Spleen (tissue), 7 donors: ENCODE data around the gene DYRK1A.

Source experiments
- CTCF ChIP-seq, 11 experiments: fragments of 200-600 bp in 7 of 11; fragments of 450-650 bp in 4 of 11; sonication (generic) in 4 of 11; IDR thresholded peaks in 8 of 11; conservative IDR thresholded peaks in 3 of 11; 1 replicate in 7 of 11; 2 replicates in 4 of 11; pipeline versions ENCODE4 v1.4.0 to v1.8.0; 2016 to 2021; ENCODE audit warnings: antibody characterized with exemption in 11 of 11, inconsistent platforms in 4 of 11, mild to moderate bottlenecking in 1 of 11
- POLR2A ChIP-seq, 3 donors: fragments of 450-650 bp; IDR thresholded peaks; one replicate each; pipeline ENCODE4 v1.5.1; 2017; ENCODE audit warnings: antibody characterized with exemption in 3 of 3, mild to moderate bottlenecking in 1 of 3
- POLR2AphosphoS5 ChIP-seq, 3 donors: sonication (generic); formaldehyde crosslinking; IDR thresholded peaks; one replicate each; pipeline ENCODE4 v1.5.1; 2017; ENCODE audit warnings: antibody characterized with exemption in 3 of 3
- donor health status: DM: no; HTN: no; CAD: no; lungs with moderate emphysema.
- donor health status: DM: no; HTN: no; CAD: no.
- donor health status: DM: no; HTN: no; CAD: no.

GRCh38 chr21:37513383-37513782 is 146.8 kb downstream of the DYRK1A start:
- TF ChIP-seq CTCF (IDR thresholded peaks at IDR 0.05 in 8 of 11, conservative IDR thresholded peaks at IDR 0.05 in 3 of 11) (no peak), POLR2AphosphoS5 (IDR thresholded peaks at IDR 0.05) (no peak), POLR2A (IDR thresholded peaks at IDR 0.05) (no peak)
